HG03135 (cell line): ENCODE results near the gene FMR1.
A peak's percentile ranks its signal among the peaks of the same experiment; 100 is the strongest.

Experiments
- ATAC-seq: cut with Tn5 transposase; IDR thresholded peaks from one replicate; pipeline ENCODE4 v1.9.1; 2021; ENCODE audit warnings: mild to moderate bottlenecking, moderate library complexity; ENCODE audit not compliant: unreplicated experiment

FMR1 gene

GRCh38 chrX:147911192-147912022, at the start of gene FMR1:
TSS of gene FMR1 (plus strand) at chrX:147911919. CDS start at chrX:147912180, 261 bp downstream.
- peak; percentile 83 for ATAC-seq

- ATAC-seq: peak; percentile 98
Observed at GRCh38 chrX:147875866-147876596, 35.7 kb upstream of the FMR1 start.

GRCh38 chrX:147876849-147877646, 34.7 kb upstream of the FMR1 start:
- no peak for ATAC-seq

DNA sequence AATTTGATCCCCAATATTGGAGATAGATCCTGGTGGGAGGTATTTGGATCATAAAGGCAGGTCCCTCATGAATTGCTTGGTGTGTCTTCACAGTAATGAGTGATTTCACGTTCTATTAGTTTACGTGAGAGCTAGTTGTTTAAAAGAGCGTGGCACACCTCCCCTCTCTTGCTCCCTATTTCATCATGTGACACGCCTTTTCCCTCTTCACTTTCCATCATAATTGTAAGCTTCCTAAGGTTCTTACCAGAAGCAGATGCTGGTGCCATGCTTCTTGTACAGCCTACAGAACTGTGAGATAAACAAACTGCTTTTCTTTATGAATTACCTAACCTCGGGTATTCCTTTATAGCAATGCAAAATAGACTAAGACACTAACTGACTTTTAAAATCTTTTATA, 34.0 kb upstream of the FMR1 start:
- no peak for ATAC-seq

GRCh38 chrX:147884958-147885357, 26.8 kb upstream of the FMR1 start:
- peak; percentile 75 for ATAC-seq

- no peak for ATAC-seq
Observed at GRCh38 chrX:147890756-147891155, 21.0 kb upstream of the FMR1 start.

- no peak for ATAC-seq
Observed at GRCh38 chrX:147891896-147892295, 19.8 kb upstream of the FMR1 start.

GRCh38 chrX:147893741-147894140, 18.0 kb upstream of the FMR1 start:
- ATAC-seq: no peak

DNA sequence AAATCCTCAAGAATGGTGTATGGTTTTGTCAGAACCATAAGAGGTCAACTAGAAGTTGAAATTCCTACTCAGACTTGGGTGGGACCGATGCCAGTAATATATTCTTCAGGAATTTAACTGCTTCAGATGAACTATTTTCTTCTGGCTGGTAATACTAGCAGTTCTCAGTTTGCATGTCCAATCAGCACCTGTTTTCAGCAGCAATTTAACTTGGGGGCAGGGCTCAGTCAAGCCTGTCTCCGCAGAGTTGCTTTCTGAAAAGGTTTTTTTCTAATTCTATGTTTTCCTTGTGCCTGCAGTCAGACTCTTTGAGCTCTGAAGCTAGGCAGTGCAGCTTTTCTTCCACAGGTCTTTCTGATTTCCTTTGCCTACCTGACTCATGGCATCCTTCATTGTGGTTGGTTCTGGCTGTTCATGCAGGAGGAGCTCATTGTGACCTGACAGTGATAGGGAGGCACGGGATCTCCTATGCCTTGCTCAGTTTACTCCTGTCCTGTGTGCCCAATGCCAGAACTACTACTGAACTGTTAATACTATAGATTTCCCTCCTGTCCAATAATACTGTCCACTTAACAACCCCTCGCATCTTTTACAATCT, 17.3 kb upstream of the FMR1 start:
- no peak for ATAC-seq

DNA sequence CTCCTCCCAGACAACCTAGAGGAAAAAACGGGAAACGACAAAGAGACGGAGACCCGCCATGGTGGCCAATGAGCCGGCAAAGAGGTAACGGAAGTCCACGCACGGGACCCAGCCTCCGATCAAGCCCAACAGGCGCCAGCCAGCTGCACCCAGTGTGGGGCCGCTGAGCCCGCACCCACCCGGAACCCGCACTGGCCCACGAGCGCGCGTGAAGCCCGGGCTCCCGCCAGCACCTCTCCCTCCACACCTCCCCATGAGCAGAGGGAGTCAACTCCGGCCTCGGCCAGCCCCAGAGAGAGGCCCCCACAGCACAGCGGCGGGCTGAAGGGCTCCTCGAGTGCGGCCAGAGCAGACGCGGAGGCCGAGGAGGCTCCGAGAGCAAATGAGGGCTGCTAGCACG, 14.6 kb upstream of the FMR1 start:
- ATAC-seq: no peak

GRCh38 chrX:147898951-147899350, 12.8 kb upstream of the FMR1 start:
- ATAC-seq: no peak

GRCh38 chrX:147899379-147900114, 12.2 kb upstream of the FMR1 start:
- ATAC-seq: peak; percentile 85

DNA sequence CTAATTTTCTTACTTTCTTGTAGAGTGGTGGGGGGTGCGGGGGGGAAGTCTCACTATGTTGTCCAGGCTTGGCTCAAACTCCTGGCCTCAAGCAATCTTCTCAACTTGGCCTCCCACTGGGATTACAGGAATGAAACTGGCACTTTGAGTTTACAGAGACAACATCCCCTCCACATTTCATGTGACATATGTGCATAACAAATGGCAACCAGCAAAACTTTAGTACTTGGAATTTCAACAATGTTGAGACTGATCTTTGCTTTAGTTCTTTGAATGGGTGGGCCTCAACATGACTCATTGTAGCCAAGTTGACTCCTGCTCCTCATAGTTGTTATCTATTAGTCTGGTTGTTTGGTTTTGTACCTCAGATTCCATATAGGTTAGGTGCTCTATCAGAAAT, 11.4 kb upstream of the FMR1 start:
- no peak for ATAC-seq

DNA sequence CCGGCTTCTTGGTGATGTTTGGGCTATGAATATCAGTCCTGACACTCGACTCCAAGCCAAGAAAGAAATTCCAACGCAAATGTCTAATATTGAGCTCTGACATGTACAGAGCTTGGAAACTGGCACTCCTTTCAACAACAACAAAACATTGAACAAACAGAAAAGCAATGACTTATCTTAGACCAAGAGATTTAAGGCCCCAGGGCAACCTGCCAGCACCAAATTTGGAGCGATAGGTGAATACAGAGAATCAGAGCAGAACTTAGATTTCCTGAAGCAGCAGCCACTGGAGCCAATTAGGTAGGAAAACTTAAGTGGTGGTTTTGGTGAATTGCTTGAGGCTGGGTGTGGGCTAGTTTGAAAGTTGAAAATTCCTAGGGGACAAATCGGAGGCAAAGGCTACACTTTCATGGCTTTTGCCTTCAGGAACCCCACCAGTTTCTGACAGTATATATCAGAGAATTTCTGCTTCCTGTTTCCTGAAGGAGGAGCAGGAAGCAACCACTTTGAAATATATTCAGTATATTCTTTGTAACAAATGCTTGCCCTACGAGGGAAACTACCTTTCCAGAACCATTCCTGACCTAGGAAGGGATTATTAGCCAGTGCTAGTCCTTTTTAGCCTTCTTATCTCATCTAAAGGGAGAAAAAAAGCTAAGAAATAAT, 10.1 kb upstream of the FMR1 start:
- ATAC-seq: no peak

GRCh38 chrX:147902270-147902669, 9.4 kb upstream of the FMR1 start:
- ATAC-seq: no peak

DNA sequence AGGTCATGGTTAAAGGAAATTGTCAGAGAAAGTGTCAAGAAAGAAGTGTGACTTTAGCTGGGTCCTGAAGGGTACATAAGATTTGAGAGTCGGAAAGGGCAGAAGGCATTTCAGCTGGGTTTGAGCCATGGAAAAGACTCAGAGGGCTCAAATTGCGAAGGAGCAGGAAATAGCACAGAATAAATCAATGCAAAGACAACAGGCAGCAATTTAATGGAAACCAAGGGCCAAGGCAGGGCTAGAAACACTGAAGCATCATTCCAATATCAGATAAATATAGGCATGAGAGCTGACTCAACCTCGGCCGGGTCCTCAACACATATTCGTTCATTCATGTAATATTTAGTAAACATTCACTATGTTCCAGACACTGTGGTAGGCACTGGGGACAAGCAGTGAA, 3.6 kb upstream of the FMR1 start:
- ATAC-seq: no peak

- no peak for ATAC-seq
Observed at GRCh38 chrX:147910607-147911006, 1.1 kb upstream of the FMR1 start.

DNA sequence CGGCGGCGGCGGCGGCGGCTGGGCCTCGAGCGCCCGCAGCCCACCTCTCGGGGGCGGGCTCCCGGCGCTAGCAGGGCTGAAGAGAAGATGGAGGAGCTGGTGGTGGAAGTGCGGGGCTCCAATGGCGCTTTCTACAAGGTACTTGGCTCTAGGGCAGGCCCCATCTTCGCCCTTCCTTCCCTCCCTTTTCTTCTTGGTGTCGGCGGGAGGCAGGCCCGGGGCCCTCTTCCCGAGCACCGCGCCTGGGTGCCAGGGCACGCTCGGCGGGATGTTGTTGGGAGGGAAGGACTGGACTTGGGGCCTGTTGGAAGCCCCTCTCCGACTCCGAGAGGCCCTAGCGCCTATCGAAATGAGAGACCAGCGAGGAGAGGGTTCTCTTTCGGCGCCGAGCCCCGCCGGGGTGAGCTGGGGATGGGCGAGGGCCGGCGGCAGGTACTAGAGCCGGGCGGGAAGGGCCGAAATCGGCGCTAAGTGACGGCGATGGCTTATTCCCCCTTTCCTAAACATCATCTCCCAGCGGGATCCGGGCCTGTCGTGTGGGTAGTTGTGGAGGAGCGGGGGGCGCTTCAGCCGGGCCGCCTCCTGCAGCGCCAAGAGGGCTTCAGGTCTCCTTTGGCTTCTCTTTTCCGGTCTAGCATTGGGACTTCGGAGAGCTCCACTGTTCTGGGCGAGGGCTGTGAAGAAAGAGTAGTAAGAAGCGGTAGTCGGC, 528 bp downstream of the FMR1 start:
- ATAC-seq: peak; percentile 39

GRCh38 chrX:147913570-147913969, 1.9 kb downstream of the FMR1 start:
- ATAC-seq: no peak
